Sigmoid colon (tissue), 7 donors: ENCODE data around the gene EHF. TPM values are rescaled to one million over a fixed set of nuclear protein-coding genes. Genes with fewer than 3 reads are reported as not detected.

Experiments
- DNase-seq: peaks from one replicate; pipeline ENCODE4 v3.0.0-alpha.2; 2019
- H3K27ac ChIP-seq, 4 donors: fragments of 200-600 bp; sonication (generic); one replicate each; pipeline ENCODE4 v1.5.1; 2016 to 2019; ENCODE audit warnings: mild to moderate bottlenecking in 1 of 4
- H3K27me3 ChIP-seq, 3 donors: fragments of 200-600 bp; sonication (generic); one replicate each; pipeline ENCODE4 v1.5.1; 2019; ENCODE audit warnings: mild to moderate bottlenecking in 1 of 3
- H3K36me3 ChIP-seq, 4 donors: fragments of 200-600 bp; sonication (generic); one replicate each; pipeline ENCODE4 v1.5.1; 2016 to 2019
- H3K4me1 ChIP-seq, 4 donors: fragments of 200-600 bp; sonication (generic); one replicate each; pipeline ENCODE4 v1.5.1; 2017 to 2019
- H3K4me3 ChIP-seq, 4 donors: fragments of 200-600 bp; sonication (generic); one replicate each; pipeline ENCODE4 v1.5.1; 2017 to 2019; ENCODE audit warnings: mild to moderate bottlenecking in 2 of 4, moderate library complexity in 1 of 4
- H3K9me3 ChIP-seq, 4 donors: fragments of 200-600 bp in 3 of 4; sonication (generic) in 3 of 4; one replicate each; pipeline versions ENCODE4 v1.5.1 to v1.6.1; 2013 to 2019
- CTCF ChIP-seq, 4 experiments: fragments of 450-650 bp in 3 of 4; fragments of 200-600 bp in 1 of 4; IDR thresholded peaks; one replicate each; pipeline ENCODE4 v1.5.1; 2016 to 2019; ENCODE audit warnings: antibody characterized with exemption in 4 of 4, mild to moderate bottlenecking in 3 of 4, moderate library complexity in 2 of 4
- EP300 ChIP-seq, 4 donors: sonication (generic); formaldehyde crosslinking; IDR thresholded peaks; one replicate each; pipeline ENCODE4 v1.6.1; 2017; ENCODE audit warnings: antibody characterized with exemption in 4 of 4
- POLR2A ChIP-seq, 2 donors: fragments of 450-650 bp; IDR thresholded peaks; one replicate each; pipeline ENCODE4 v1.6.1; 2016; ENCODE audit warnings: antibody characterized with exemption in 2 of 2, mild to moderate bottlenecking in 2 of 2, moderate library complexity in 2 of 2
- POLR2AphosphoS5 ChIP-seq, 4 donors: sonication (generic); formaldehyde crosslinking; IDR thresholded peaks; one replicate each; pipeline ENCODE4 v1.6.1; 2017; ENCODE audit warnings: antibody characterized with exemption in 4 of 4
- WGBS, 2 donors: extraction: QIAGEN DNeasy Blood & Tissue Kit; methylation state at CpG; one replicate each; pipeline ENCODE4 v1.1.7; 2013; 5-methylcytosine and 5-hydroxymethylcytosine counted together
- intact Hi-C: fragments of 100-400 bp; cut with DNase I; formaldehyde crosslinking; loops from one replicate; pipeline ENCODE4 v1.15.1; 2023
- polyA plus RNA-seq, 3 donors: library from polyadenylated mRNA; stranded (reverse); fragments of 200-250 nt; gene quantifications; one replicate each; pipeline ENCODE4 v1.2.3, GENCODE V29; 2013
- total RNA-seq, 4 donors: library from RNA; depleted of rRNA; stranded (reverse); fragments of >200 nt; gene quantifications; one replicate each; pipeline ENCODE4 v1.1.0, GENCODE V29; 2016
- donor health status: healthy with polysubstance abuse.
- donor health status: Bipolar disorder and iron deficiency.
- donor health status: healthy.

Gene EHF
- total and polyA plus RNA-seq, 7 donors = 1.4 to 151 (median 60.7) TPM; not detected in 2

GRCh38 chr11:34659096-34659733 is 38.3 kb downstream of the EHF start:
- Histone ChIP-seq H3K9me3 (no peaks in the 10 kb centered on the region), H3K36me3 (no peaks in the 10 kb centered on the region), H3K27ac (no peak overlapping the region), H3K4me3 (no peak overlapping the region), H3K27me3 (no peaks in the 10 kb centered on the region), H3K4me1 (no peaks in the 10 kb centered on the region)
- TF ChIP-seq POLR2AphosphoS5 (IDR thresholded peaks at IDR 0.05) (no peak), CTCF (IDR thresholded peaks at IDR 0.05) (no peak), POLR2A (IDR thresholded peaks at IDR 0.05) (no peak), EP300 (IDR thresholded peaks at IDR 0.05) (no peak)
- intact Hi-C loops = no loop called here
- WGBS, 2 donors = 91 to 93% methylated on average over 4 of the region's 4 CpGs
- DNase-seq = no peak

- H3K9me3 ChIP-seq = no peaks in the 10 kb centered on the region
- H3K4me3 ChIP-seq = no peak overlapping the region
- intact Hi-C loops = no loop called here
- H3K4me1 ChIP-seq = no peaks in the 10 kb centered on the region
- no peak for DNase-seq
- H3K27ac ChIP-seq = no peak overlapping the region
- H3K27me3 ChIP-seq = no peaks in the 10 kb centered on the region
- TF ChIP-seq EP300 (IDR thresholded peaks at IDR 0.05) (no peak), CTCF (IDR thresholded peaks at IDR 0.05) (no peak), POLR2A (IDR thresholded peaks at IDR 0.05) (no peak), POLR2AphosphoS5 (IDR thresholded peaks at IDR 0.05) (no peak)
- 73 to 80% methylated on average over 7 of the region's 7 CpGs for WGBS, 2 donors
- H3K36me3 ChIP-seq = no peaks in the 10 kb centered on the region
Observed at GRCh38 chr11:34665077-34665835, 44.4 kb downstream of the EHF start.

- H3K27ac ChIP-seq = no peak overlapping the region
Observed at GRCh38 chr11:34667810-34668582, 47.1 kb downstream of the EHF start.

GRCh38 chr11:34668583-34669053 is 47.7 kb downstream of the EHF start:
- Histone ChIP-seq H3K27ac (no peak overlapping the region), H3K4me3 (no peak overlapping the region), H3K27me3 (no peaks in the 10 kb centered on the region), H3K36me3 (no peaks in the 10 kb centered on the region), H3K4me1 (no peaks in the 10 kb centered on the region), H3K9me3 (no peaks in the 10 kb centered on the region)
- TF ChIP-seq POLR2A (IDR thresholded peaks at IDR 0.05) = no peak
- no peak for TF ChIP-seq EP300 (IDR thresholded peaks at IDR 0.05)
- no peak for TF ChIP-seq POLR2AphosphoS5 (IDR thresholded peaks at IDR 0.05)
- TF ChIP-seq CTCF (IDR thresholded peaks at IDR 0.05) = no peak
- no peak for DNase-seq
- intact Hi-C loops = no loop called here
- 92 to 94% methylated on average over 4 of the region's 4 CpGs for whole genome bisulfite sequencing, 2 donors

More at GRCh38 chr11:34667810-34668582, 47.1 kb downstream of the EHF start:
- Histone ChIP-seq H3K4me3 (no peak overlapping the region), H3K27me3 (no peaks in the 10 kb centered on the region), H3K9me3 (no peaks in the 10 kb centered on the region), H3K36me3 (no peaks in the 10 kb centered on the region), H3K4me1 (no peaks in the 10 kb centered on the region)
- intact Hi-C loops = no loop called here
- no peak for TF ChIP-seq CTCF (IDR thresholded peaks at IDR 0.05)
- no peak for TF ChIP-seq POLR2AphosphoS5 (IDR thresholded peaks at IDR 0.05)
- no peak for DNase-seq
- WGBS, 2 donors = 73 to 87% methylated on average over 4 of the region's 4 CpGs
